Tongue (tissue), 2 donors: Measurements from ENCODE around the gene EXT2. TPM values are rescaled to one million over a fixed set of nuclear protein-coding genes. Genes with fewer than 3 reads are reported as not detected.
A peak's percentile ranks its signal among the peaks of the same experiment; 100 is the strongest.

Source experiments
- DNase-seq: peaks from one replicate; pipeline ENCODE4 v3.0.0-alpha.2; 2015
- total RNA-seq: library from RNA; depleted of rRNA; stranded (reverse); fragments of >200 nt; gene quantifications from one replicate; pipeline ENCODE4 v1.2.3, GENCODE V29; 2014

Gene EXT2
- total RNA-seq, 1 donor from 2014 or later, result 79.5 TPM

DNA sequence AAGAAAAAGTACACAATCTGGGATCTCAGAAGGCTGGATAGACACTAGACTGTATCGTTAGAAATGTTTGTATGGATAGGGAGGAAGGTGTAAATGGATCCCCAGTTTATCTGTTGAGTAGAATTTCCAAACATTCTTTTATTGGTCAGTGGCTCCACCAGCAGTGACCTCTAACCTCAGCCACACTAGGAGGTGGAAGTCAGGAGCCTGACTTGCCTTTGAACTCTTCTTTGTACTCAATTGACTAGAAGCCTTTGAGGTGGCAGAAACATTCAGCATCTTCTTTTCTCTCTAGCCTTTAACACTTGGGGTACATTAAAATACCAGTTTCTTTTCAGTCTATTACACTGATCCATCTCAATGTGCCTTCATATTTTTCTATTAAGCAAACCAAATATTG, 39.1 kb downstream of the EXT2 start:
- DNase-seq, result no peak

- no peak for DNase-seq
Measured at GRCh38 chr11:44136176-44136945, 40.9 kb downstream of the EXT2 start.

- no peak for DNase-seq
Measured at GRCh38 chr11:44137057-44137456, 41.6 kb downstream of the EXT2 start.

DNA sequence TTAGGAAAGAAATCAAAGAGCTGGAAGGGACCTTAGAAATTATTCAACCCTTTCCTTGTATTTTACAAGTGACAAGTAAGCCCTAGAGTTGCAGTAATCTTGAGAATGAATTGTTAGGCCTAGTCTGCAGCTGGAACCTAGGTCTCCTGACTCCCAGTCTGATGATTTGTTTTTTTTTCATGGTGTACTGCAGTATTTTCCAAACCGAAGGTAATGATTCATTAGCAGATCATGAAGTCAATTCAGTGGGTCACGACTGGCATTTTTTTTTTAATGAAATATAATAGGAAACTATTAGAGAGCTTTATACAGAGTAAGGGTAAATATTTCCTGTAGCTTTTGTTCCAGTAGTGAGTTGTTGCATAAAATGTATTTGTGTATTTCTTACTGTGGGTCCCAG, 42.8 kb downstream of the EXT2 start:
- no peak for DNase-seq

GRCh38 chr11:44138980-44139379, 43.5 kb downstream of the EXT2 start:
- no peak for DNase-seq

GRCh38 chr11:44139565-44140330, 44.3 kb downstream of the EXT2 start:
- no peak for DNase-seq

GRCh38 chr11:44140372-44140771, 44.9 kb downstream of the EXT2 start:
- peak; percentile 44 for DNase-seq

GRCh38 chr11:44140805-44141204, 45.3 kb downstream of the EXT2 start:
- no peak for DNase-seq

- no peak for DNase-seq
Measured at GRCh38 chr11:44143987-44144909, 48.8 kb downstream of the EXT2 start.

GRCh38 chr11:44145011-44145775, 49.7 kb downstream of the EXT2 start:
- no peak for DNase-seq

- no peak for DNase-seq
Measured at GRCh38 chr11:44146931-44147330, 51.5 kb downstream of the EXT2 start.

DNA sequence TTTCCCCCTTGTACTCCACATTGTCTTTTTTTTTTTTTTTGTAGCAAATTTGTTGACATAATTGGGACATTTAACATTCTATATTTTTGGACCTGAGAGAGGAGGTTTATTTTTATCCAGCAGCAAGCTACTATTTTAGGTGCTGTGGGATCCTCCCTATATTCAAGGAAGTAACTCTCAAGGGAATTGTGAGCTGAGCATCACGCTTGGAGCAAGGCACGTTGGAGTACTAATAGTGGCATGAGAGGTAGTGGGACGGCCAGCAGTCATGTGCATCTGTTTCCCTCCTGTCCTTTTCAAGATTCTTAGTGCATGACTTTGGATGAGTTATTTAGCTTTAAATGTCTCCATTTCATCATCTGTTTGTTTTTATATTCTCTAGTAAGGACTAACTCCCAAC, 52.3 kb downstream of the EXT2 start:
- DNase-seq, result no peak

- DNase-seq, result no peak
Measured at GRCh38 chr11:44149651-44150050, 54.2 kb downstream of the EXT2 start.

- DNase-seq, result peak; percentile 33
Measured at GRCh38 chr11:44150401-44150800, 54.9 kb downstream of the EXT2 start.

GRCh38 chr11:44157019-44157418, 61.5 kb downstream of the EXT2 start:
- no peak for DNase-seq

GRCh38 chr11:44158384-44158783, 62.9 kb downstream of the EXT2 start:
- no peak for DNase-seq

DNA sequence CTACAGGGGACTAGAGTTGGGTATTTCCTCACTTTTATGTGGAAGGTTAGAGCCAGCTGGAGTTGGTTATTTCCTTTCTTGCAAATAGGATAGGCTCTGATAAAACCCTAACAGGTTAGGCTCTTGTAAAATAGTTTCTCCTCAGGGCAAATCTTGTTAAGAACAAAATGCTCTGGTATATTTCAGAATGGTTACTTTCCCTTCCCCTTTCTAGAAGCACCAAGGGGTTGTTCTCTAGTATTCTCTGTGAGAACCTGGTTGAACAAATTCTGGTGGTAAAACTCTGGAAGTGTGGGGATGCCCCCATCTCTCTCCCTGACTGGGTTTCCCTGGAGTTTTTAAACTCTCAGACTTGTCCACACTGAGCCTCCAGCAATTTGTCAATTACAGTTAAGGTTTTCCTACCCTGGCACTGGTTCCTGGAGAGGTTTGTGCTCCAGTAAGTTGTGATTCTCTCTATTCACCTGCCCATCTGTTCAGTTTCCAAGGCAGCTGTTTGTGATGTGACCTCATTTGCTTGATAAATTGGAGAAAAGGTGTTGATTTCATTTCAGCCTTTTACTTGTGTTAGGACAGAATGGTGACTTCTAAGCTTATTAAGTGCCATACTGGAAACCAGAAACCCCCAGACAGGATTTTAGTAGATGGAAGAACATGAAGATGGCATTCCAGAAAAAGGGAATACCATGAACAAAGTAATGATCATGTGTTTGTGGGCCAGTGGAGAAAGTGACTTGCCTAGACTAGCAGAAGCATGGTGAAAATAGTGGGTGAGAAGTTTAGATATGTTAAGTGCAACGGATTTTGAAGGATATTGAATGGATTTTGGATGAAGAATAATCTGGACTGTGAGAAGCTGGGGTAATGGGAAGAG, 64.6 kb downstream of the EXT2 start:
- no peak for DNase-seq

DNA sequence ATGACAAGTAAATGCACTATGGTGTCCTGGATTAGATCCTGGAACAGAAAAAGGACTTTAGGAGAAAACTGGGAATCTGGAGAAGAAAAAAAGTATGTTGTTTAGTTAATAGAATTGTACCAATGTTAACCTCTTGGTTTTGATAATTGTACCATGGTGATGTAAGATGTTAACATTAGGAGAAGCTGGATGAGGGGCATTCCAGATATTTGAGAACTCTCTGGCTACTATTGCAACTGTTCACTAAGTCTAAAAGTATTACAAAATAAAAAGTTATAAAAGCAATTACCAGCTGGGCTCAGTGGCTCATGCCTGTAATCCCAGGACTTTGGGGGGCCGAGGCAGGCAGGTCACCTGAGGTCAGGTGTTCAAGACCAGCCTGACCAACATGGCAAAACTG, 66.5 kb downstream of the EXT2 start:
- no peak for DNase-seq

- no peak for DNase-seq
Measured at GRCh38 chr11:44162662-44163061, 67.2 kb downstream of the EXT2 start.

- no peak for DNase-seq
Measured at GRCh38 chr11:44165432-44165831, 70.0 kb downstream of the EXT2 start.

- DNase-seq, result peak; percentile 20
Measured at GRCh38 chr11:44167046-44167445, 71.6 kb downstream of the EXT2 start.
